ENCODE results near the gene PTPRT.

The PTPRT gene

GRCh38 chr20:43161716-43162115 is 28.0 kb downstream of the PTPRT start:
- H3K9ac ChIP-seq (ENCODE audit: low read length) = no peak overlapping the region
- H3F3A ChIP-seq (ENCODE audit: insufficient read depth, low read length) = no peaks in the 10 kb centered on the region
- H3K79me2 ChIP-seq (ENCODE audit: low read length) = no peaks in the 10 kb centered on the region
- H2AFZ ChIP-seq (ENCODE audit: low read length) = no peak overlapping the region
- no peak overlapping the region for H3K27ac ChIP-seq (ENCODE audit: low read length)
- TF ChIP-seq EZH2phosphoT487 (IDR thresholded peaks at IDR 0.05; ENCODE audit: low read length) = no peak
- no peak for TF ChIP-seq EZH2 (optimal IDR thresholded peaks at IDR 0.05; ENCODE audit: low read depth, low read length)
- no peak for TF ChIP-seq CTCF (IDR thresholded peaks at IDR 0.05; ENCODE audit: low read length)
- no peak overlapping the region for H3K4me3 ChIP-seq (ENCODE audit: low read length)
- H3K4me2 ChIP-seq (ENCODE audit: low read depth, low read length) = no peak overlapping the region
- no peaks in the 10 kb centered on the region for H3K27me3 ChIP-seq (replicated peaks; ENCODE audit: insufficient read depth, low read length)
- no peak for DNase-seq
- H3K4me1 ChIP-seq (ENCODE audit: low read length) = no peaks in the 10 kb centered on the region
- no peaks in the 10 kb centered on the region for H4K20me1 ChIP-seq (ENCODE audit: insufficient read depth, low read length)
- no peaks in the 10 kb centered on the region for H3K36me3 ChIP-seq (replicated peaks; ENCODE audit: insufficient read depth, low read length)
- no peaks in the 10 kb centered on the region for H3K9me2 ChIP-seq (replicated peaks; ENCODE audit: insufficient read depth, low read length)
- no peaks in the 10 kb centered on the region for H3K9me3 ChIP-seq (replicated peaks; ENCODE audit: insufficient read depth, low read length)

- H3K9me2 ChIP-seq (replicated peaks; ENCODE audit: insufficient read depth, low read length) = no peaks in the 10 kb centered on the region
- H4K20me1 ChIP-seq (ENCODE audit: insufficient read depth, low read length) = no peaks in the 10 kb centered on the region
- H3K27me3 ChIP-seq (replicated peaks; ENCODE audit: insufficient read depth, low read length) = no peaks in the 10 kb centered on the region
- no peaks in the 10 kb centered on the region for H3F3A ChIP-seq (ENCODE audit: insufficient read depth, low read length)
- no peak overlapping the region for H2AFZ ChIP-seq (ENCODE audit: low read length)
- no peak for DNase-seq
- H3K4me2 ChIP-seq (ENCODE audit: low read depth, low read length) = no peak overlapping the region
- no peak overlapping the region for H3K9ac ChIP-seq (ENCODE audit: low read length)
- no peak overlapping the region for H3K4me3 ChIP-seq (ENCODE audit: low read length)
- no peaks in the 10 kb centered on the region for H3K79me2 ChIP-seq (ENCODE audit: low read length)
- no peak for TF ChIP-seq CTCF (IDR thresholded peaks at IDR 0.05; ENCODE audit: low read length)
- TF ChIP-seq EZH2phosphoT487 (IDR thresholded peaks at IDR 0.05; ENCODE audit: low read length) = no peak
- no peak for TF ChIP-seq EZH2 (optimal IDR thresholded peaks at IDR 0.05; ENCODE audit: low read depth, low read length)
- H3K27ac ChIP-seq (ENCODE audit: low read length) = no peak overlapping the region
- H3K36me3 ChIP-seq (replicated peaks; ENCODE audit: insufficient read depth, low read length) = no peaks in the 10 kb centered on the region
- no peaks in the 10 kb centered on the region for H3K9me3 ChIP-seq (replicated peaks; ENCODE audit: insufficient read depth, low read length)
- H3K4me1 ChIP-seq (ENCODE audit: low read length) = no peaks in the 10 kb centered on the region
Measured at GRCh38 chr20:43160941-43161340, 28.8 kb downstream of the PTPRT start.

- TF ChIP-seq CTCF (IDR thresholded peaks at IDR 0.05; ENCODE audit: low read length) = no peak
Measured at GRCh38 chr20:43159994-43160393, 29.7 kb downstream of the PTPRT start.

More at GRCh38 chr20:43159994-43160393, 29.7 kb downstream of the PTPRT start:
- Histone ChIP-seq H3K36me3 (replicated peaks; ENCODE audit: insufficient read depth, low read length) (no peaks in the 10 kb centered on the region), H3K4me2 (ENCODE audit: low read depth, low read length) (no peak overlapping the region), H2AFZ (ENCODE audit: low read length) (no peak overlapping the region), H3K27me3 (replicated peaks; ENCODE audit: insufficient read depth, low read length) (no peaks in the 10 kb centered on the region), H3K9ac (ENCODE audit: low read length) (no peak overlapping the region), H3F3A (ENCODE audit: insufficient read depth, low read length) (no peaks in the 10 kb centered on the region), H3K79me2 (ENCODE audit: low read length) (no peaks in the 10 kb centered on the region), H4K20me1 (ENCODE audit: insufficient read depth, low read length) (no peaks in the 10 kb centered on the region), H3K4me1 (ENCODE audit: low read length) (no peaks in the 10 kb centered on the region), H3K9me3 (replicated peaks; ENCODE audit: insufficient read depth, low read length) (no peaks in the 10 kb centered on the region), H3K4me3 (ENCODE audit: low read length) (no peak overlapping the region), H3K27ac (ENCODE audit: low read length) (no peak overlapping the region), H3K9me2 (replicated peaks; ENCODE audit: insufficient read depth, low read length) (no peaks in the 10 kb centered on the region)
- DNase-seq = no peak

Measured in MM.1S (cell line).